CD4-positive, CD25-positive, alpha-beta regulatory T cell (primary cell): Measurements from ENCODE around the gene GMDS. TPM values are rescaled to one million over a fixed set of nuclear protein-coding genes. Genes with fewer than 3 reads are reported as not detected.

Source experiments
- ATAC-seq, 2 donors: fragments of 150-1000 bp; cut with Tn5 transposase; one replicate each; pipeline ENCODE4 v1.10.0; 2021; ENCODE audit warnings: low read depth in 2 of 2, moderate number of reproducible peaks in 2 of 2, moderate library complexity in 1 of 2
- DNase-seq, 3 donors: peaks; one replicate each; pipeline versions ENCODE4 v3.0.0 to v3.0.0-alpha.2; 2012 to 2022; ENCODE audit warnings: mixed read lengths in 1 of 3
- H3K27ac ChIP-seq: one replicate; pipeline ENCODE4 v1.7.0; 2013; ENCODE audit warnings: mild to moderate bottlenecking, low read length; ENCODE audit not compliant: insufficient read depth, poor library complexity, severe bottlenecking
- H3K27me3 ChIP-seq: one replicate; pipeline ENCODE4 v1.7.0; 2013; ENCODE audit warnings: low read length; ENCODE audit not compliant: control insufficient read depth, insufficient read depth
- H3K36me3 ChIP-seq: one replicate; pipeline ENCODE4 v1.7.0; 2013; ENCODE audit warnings: mild to moderate bottlenecking, low read length, moderate library complexity; ENCODE audit not compliant: control insufficient read depth, insufficient read depth
- H3K4me1 ChIP-seq: 2 replicates; pipeline ENCODE4 v1.7.0; 2013; ENCODE audit warnings: mild to moderate bottlenecking, low read length; ENCODE audit not compliant: insufficient read depth, control insufficient read depth, poor library complexity, severe bottlenecking
- H3K4me3 ChIP-seq: one replicate; pipeline ENCODE4 v1.7.0; 2013; ENCODE audit warnings: low read depth, mild to moderate bottlenecking, low read length, moderate library complexity
- H3K9me3 ChIP-seq, 2 experiments: 1 replicate in 1 of 2; 2 replicates in 1 of 2; pipeline ENCODE4 v1.7.0; 2013; ENCODE audit warnings: low read length in 2 of 2, mild to moderate bottlenecking in 1 of 2, moderate library complexity in 1 of 2; ENCODE audit not compliant: control insufficient read depth in 2 of 2
- H3K27ac Mint-ChIP-seq, 3 donors: one replicate each; pipeline ENCODE4 v1.8.0; 2020 to 2022; ENCODE audit warnings: mild to moderate bottlenecking in 3 of 3, mixed read lengths in 3 of 3, moderate library complexity in 2 of 3
- H3K27me3 Mint-ChIP-seq: one replicate; pipeline ENCODE4 v1.8.0; 2022; ENCODE audit warnings: mild to moderate bottlenecking, mixed read lengths
- H3K36me3 Mint-ChIP-seq: one replicate; pipeline ENCODE4 v1.8.0; 2020; ENCODE audit warnings: mixed read lengths
- H3K4me1 Mint-ChIP-seq, 4 donors: one replicate each; pipeline ENCODE4 v1.8.0; 2020 to 2022; ENCODE audit warnings: mixed read lengths in 4 of 4, mild to moderate bottlenecking in 1 of 4
- H3K4me3 Mint-ChIP-seq, 4 donors: one replicate each; pipeline ENCODE4 v1.8.0; 2020 to 2022; ENCODE audit warnings: mild to moderate bottlenecking in 4 of 4, mixed read lengths in 4 of 4, moderate library complexity in 3 of 4
- H3K9me3 Mint-ChIP-seq, 7 donors: one replicate each; pipeline ENCODE4 v1.8.0; 2020 to 2022; ENCODE audit warnings: mixed read lengths in 7 of 7, mild to moderate bottlenecking in 3 of 7, moderate library complexity in 2 of 7
- polyA plus RNA-seq, 4 donors: library from polyadenylated mRNA; unstranded; fragments of 300-500 nt; fragmentation: Illumina TruSeq; gene quantifications; one replicate each; pipeline ENCODE4 v1.2.3, GENCODE V29; 2021
- total RNA-seq: library from RNA; stranded (reverse); gene quantifications from one replicate; pipeline ENCODE4 v1.2.3, GENCODE V29; 2022

Gene GMDS
- total and polyA plus RNA-seq, 5 donors from 2014 or later, result 17.5 to 23.9 (median 20.2) TPM

DNA sequence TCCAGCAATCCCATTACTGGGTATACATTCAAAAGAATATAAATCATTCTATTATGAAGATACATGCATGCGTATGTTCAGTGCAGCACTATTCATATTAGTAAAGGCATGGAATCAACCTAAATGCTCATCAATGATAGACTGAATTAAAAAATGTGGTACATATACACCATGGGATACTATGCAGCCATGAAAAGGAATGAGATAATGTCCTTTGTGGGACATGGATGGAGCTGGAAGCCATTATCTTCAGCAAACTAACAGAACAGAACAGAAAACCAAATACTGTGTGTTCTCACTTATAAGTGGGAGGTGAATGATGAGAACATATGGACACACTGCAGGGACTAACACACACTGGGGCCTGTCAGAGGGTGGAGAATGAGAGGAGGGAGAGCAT lies 261.6 kb downstream of the GMDS start:
- Histone ChIP-seq H3K4me1 (no peaks in the 10 kb centered on the region), H3K9me3 (peaks cover 8 to 14% of the 10 kb centered on the region in 2 experiments), H3K27ac (no peak overlapping the region), H3K36me3 (no peaks in the 10 kb centered on the region), H3K27me3 (no peaks in the 10 kb centered on the region), H3K4me3 (no peak overlapping the region)
- DNase-seq (no peak), ATAC-seq (no peak)
- H3K9me3 Mint-ChIP-seq, result peaks cover 6 to 39% (median 14%) of the 10 kb centered on the region in 7 donors
- peaks cover 25% of the 10 kb centered on the region for H3K36me3 Mint-ChIP-seq
- H3K27ac Mint-ChIP-seq, result no peak overlapping the region
- H3K4me3 Mint-ChIP-seq, result no peak overlapping the region
- no peaks in the 10 kb centered on the region for H3K4me1 Mint-ChIP-seq
- no peaks in the 10 kb centered on the region for H3K27me3 Mint-ChIP-seq

DNA sequence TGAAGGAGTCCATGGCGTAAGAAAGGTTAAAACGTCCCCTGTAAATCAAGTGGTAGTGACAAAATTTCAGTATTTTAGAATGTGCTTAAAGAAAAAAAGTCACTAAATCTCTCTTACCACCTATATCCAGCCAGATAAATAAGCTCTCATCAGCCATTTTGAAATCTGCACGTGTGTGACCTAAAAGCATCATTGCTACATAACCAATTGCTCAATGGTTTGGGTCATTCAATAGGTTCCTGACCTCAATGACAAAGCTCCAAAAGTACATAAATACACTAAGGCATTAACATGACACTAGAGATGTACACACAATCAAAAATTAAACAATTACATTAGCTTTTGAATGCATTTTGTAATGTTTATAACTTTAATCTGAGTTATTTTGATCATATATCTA lies 272.4 kb downstream of the GMDS start:
- Histone ChIP-seq H3K36me3 (no peaks in the 10 kb centered on the region), H3K9me3 (no peaks in the 10 kb centered on the region), H3K27me3 (no peaks in the 10 kb centered on the region), H3K4me1 (no peaks in the 10 kb centered on the region), H3K4me3 (no peak overlapping the region), H3K27ac (no peak overlapping the region)
- H3K9me3 Mint-ChIP-seq, result peaks cover 0 to 2% (median 0%) of the 10 kb centered on the region in 7 donors
- H3K36me3 Mint-ChIP-seq, result peaks cover 4% of the 10 kb centered on the region
- H3K4me1 Mint-ChIP-seq, result peaks cover 0 to 10% (median under 1%) of the 10 kb centered on the region in 4 donors
- DNase-seq, result no peak
- H3K4me3 Mint-ChIP-seq, result no peak overlapping the region
- no peak overlapping the region for H3K27ac Mint-ChIP-seq
- no peaks in the 10 kb centered on the region for H3K27me3 Mint-ChIP-seq
- ATAC-seq, result no peak

DNA sequence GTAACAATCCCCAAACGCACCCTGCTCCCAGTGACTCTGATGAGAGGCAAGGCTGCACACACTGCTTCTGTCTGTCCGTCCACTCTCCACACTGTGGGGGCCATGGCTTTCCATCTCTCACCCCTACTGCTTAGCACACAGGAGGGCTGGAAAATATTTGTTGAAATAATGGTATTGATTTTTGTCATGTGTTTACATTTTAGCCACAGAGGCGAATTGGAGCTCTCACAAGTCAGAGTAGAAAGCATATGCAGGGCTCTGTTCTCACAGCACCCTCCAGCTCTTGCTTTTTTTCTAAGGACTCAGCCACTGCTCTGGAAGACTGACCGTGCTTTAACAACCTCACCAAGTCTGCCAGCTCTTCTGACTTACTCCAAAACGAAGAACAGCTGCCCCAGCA lies 273.8 kb downstream of the GMDS start:
- Mint-ChIP-seq H3K9me3 (peaks cover 0 to 4% (median 0%) of the 10 kb centered on the region in 7 donors), H3K4me1 (peaks cover 0 to 10% (median 1%) of the 10 kb centered on the region in 4 donors), H3K36me3 (peaks cover 1% of the 10 kb centered on the region), H3K4me3 (no peak overlapping the region), H3K27me3 (no peaks in the 10 kb centered on the region), H3K27ac (no peak overlapping the region)
- Histone ChIP-seq H3K4me1 (no peaks in the 10 kb centered on the region), H3K27me3 (no peaks in the 10 kb centered on the region), H3K4me3 (no peak overlapping the region), H3K27ac (no peak overlapping the region), H3K9me3 (no peaks in the 10 kb centered on the region), H3K36me3 (no peaks in the 10 kb centered on the region)
- DNase-seq, result no peak
- no peak for ATAC-seq

DNA sequence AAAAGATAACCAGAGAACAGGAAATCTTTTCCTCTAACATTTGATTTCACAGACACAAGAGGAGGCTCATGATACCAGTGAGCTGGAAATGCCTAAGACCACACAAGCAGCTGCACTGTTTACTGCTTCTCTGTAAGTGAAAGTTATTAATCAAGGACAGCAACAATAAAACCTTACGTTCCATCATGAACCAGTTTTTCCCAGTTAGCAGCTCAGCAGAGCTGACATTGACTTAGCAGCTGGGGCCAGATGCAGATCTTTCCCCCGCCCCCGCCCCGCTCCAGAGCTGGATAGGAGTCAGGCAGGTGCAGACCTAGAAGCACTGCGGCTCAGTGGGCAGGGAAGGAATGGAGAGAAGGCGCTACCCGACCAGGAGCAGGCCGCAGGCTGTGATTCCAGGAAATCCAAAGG lies 275.2 kb downstream of the GMDS start:
- Histone ChIP-seq H3K27me3 (no peaks in the 10 kb centered on the region), H3K36me3 (no peaks in the 10 kb centered on the region), H3K4me3 (no peak overlapping the region), H3K4me1 (no peaks in the 10 kb centered on the region), H3K27ac (no peak overlapping the region), H3K9me3 (no peaks in the 10 kb centered on the region)
- ATAC-seq (no peak), DNase-seq (no peak)
- Mint-ChIP-seq H3K36me3 (peaks cover 9% of the 10 kb centered on the region), H3K27me3 (no peaks in the 10 kb centered on the region), H3K4me1 (peaks cover 0 to 8% (median 3%) of the 10 kb centered on the region in 4 donors), H3K9me3 (peaks cover 0 to 4% (median 0%) of the 10 kb centered on the region in 7 donors), H3K4me3 (no peak overlapping the region), H3K27ac (no peak overlapping the region)

DNA sequence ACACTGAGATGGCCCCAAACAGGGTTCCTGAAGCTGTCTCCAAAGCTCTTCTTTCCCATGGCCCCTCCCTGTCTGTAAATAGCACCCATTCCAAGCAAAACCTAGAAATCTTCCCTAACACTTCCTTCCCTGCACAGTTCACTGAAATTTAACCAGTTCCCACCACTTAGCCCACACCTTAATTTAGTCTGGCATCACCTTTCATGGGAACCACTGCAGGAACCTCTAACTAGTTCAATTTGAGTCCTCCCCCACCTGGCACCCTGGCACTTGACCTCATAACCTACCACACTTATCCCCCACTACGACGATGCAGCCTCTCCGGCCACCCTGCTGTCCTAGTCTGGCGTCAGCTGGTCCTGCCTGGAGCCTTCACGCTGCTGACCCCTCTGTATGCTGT lies 278.7 kb downstream of the GMDS start:
- H3K27ac Mint-ChIP-seq, result no peak overlapping the region
- H3K4me1 ChIP-seq, result no peaks in the 10 kb centered on the region
- no peaks in the 10 kb centered on the region for H3K36me3 ChIP-seq
- ATAC-seq, result no peak
- no peak overlapping the region for H3K4me3 Mint-ChIP-seq
- H3K9me3 ChIP-seq, result no peaks in the 10 kb centered on the region
- H3K4me1 Mint-ChIP-seq, result peaks cover 0 to 5% (median 0%) of the 10 kb centered on the region in 4 donors
- no peaks in the 10 kb centered on the region for H3K27me3 Mint-ChIP-seq
- no peak overlapping the region for H3K27ac ChIP-seq
- DNase-seq, result no peak
- H3K9me3 Mint-ChIP-seq, result peaks cover 0 to 2% (median 0%) of the 10 kb centered on the region in 7 donors
- peaks cover 12% of the 10 kb centered on the region for H3K36me3 Mint-ChIP-seq
- no peak overlapping the region for H3K4me3 ChIP-seq
- no peaks in the 10 kb centered on the region for H3K27me3 ChIP-seq

- Mint-ChIP-seq H3K27me3 (no peaks in the 10 kb centered on the region), H3K27ac (no peak overlapping the region), H3K4me3 (no peak overlapping the region), H3K4me1 (peaks cover 0 to 5% (median 0%) of the 10 kb centered on the region in 4 donors), H3K36me3 (peaks cover 14% of the 10 kb centered on the region), H3K9me3 (peaks cover 0 to 2% (median 0%) of the 10 kb centered on the region in 7 donors)
- DNase-seq, result no peak
- Histone ChIP-seq H3K27me3 (no peaks in the 10 kb centered on the region), H3K4me1 (no peaks in the 10 kb centered on the region), H3K27ac (no peak overlapping the region), H3K4me3 (no peak overlapping the region), H3K36me3 (no peaks in the 10 kb centered on the region), H3K9me3 (no peaks in the 10 kb centered on the region)
- ATAC-seq, result no peak
Measured at GRCh38 chr6:1965596-1966224, 279.7 kb downstream of the GMDS start.

DNA sequence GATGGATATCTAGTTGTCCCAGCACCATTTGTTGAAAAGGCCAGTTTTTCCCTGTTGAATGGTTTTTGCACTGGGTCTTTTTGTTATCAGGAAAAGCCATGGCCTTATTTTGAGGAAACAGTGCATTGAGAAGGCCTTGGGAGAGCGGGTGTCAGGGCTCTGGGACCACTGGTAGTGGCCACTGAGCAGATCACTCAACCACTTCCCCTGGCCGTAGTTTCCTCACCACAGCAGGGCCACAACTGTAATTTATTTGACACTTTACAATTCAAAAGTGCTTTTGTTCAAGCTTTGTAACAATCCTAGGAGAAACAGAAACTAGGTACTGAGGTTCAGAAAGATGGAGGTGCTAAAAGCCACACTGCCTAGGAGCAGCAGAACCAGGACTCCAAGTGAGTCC lies 281.8 kb downstream of the GMDS start:
- Histone ChIP-seq H3K27me3 (no peaks in the 10 kb centered on the region), H3K4me3 (no peak overlapping the region), H3K27ac (no peak overlapping the region), H3K36me3 (no peaks in the 10 kb centered on the region), H3K4me1 (no peaks in the 10 kb centered on the region), H3K9me3 (no peaks in the 10 kb centered on the region)
- H3K36me3 Mint-ChIP-seq, result peaks cover 23% of the 10 kb centered on the region
- ATAC-seq (no peak), DNase-seq (no peak)
- peaks cover 0 to 3% (median under 1%) of the 10 kb centered on the region in 4 donors for H3K4me1 Mint-ChIP-seq
- H3K27ac Mint-ChIP-seq, result no peak overlapping the region
- no peaks in the 10 kb centered on the region for H3K27me3 Mint-ChIP-seq
- H3K4me3 Mint-ChIP-seq, result no peak overlapping the region
- peaks cover 0 to 2% (median 0%) of the 10 kb centered on the region in 7 donors for H3K9me3 Mint-ChIP-seq

DNA sequence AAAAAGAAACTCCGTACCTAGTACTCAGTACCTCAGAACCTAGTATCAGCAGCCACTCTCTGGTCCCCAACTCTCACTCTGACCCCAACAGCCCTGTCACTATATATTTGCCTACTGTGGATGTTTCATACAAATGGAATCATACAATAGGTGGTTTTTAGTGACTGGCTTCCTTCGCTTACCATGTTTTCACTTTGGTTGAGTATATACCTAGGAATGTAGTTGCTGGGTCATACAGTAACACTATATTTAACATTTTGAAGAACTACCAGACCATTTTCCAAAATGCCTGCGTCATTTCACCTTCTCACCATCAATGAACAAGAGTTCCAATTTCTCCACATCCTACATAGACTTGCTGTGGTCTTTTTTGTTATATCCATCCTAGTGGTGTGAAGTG lies 283.2 kb downstream of the GMDS start:
- H3K4me3 ChIP-seq, result no peak overlapping the region
- ATAC-seq (no peak), DNase-seq (no peak)
- Mint-ChIP-seq H3K4me1 (peaks cover 0 to 4% (median 2%) of the 10 kb centered on the region in 4 donors), H3K27me3 (no peaks in the 10 kb centered on the region), H3K27ac (peak overlapping the region in 1 of 3 donors; percentile 28), H3K4me3 (no peak overlapping the region), H3K9me3 (peaks cover 0 to 2% (median 0%) of the 10 kb centered on the region in 7 donors), H3K36me3 (peaks cover 23% of the 10 kb centered on the region)
- no peak overlapping the region for H3K27ac ChIP-seq
- H3K27me3 ChIP-seq, result no peaks in the 10 kb centered on the region
- H3K4me1 ChIP-seq, result no peaks in the 10 kb centered on the region
- H3K36me3 ChIP-seq, result no peaks in the 10 kb centered on the region
- no peaks in the 10 kb centered on the region for H3K9me3 ChIP-seq
